K562 (cell line): ENCODE results near the gene SLC22A23. TPM values are rescaled to one million over a fixed set of nuclear protein-coding genes. Genes with fewer than 3 reads are reported as not detected.
A peak's percentile ranks its signal among the peaks of the same experiment; 100 is the strongest.

Experiments used
- CHAMP1 ChIP-seq: fragments of 450-650 bp; IDR thresholded peaks from 2 replicates; pipeline ENCODE4 v1.6.1; 2016; ENCODE audit warnings: mild to moderate bottlenecking
- RFX7 ChIP-seq: fragments of 250-450 bp; sonication (Bioruptor Pico); IDR thresholded peaks from 2 replicates; pipeline ENCODE4 v1.5.1; 2021; ENCODE audit warnings: mild to moderate bottlenecking
- SMARCA4 ChIP-seq: fragments of 450-650 bp; IDR thresholded peaks from 2 replicates; pipeline ENCODE4 v1.6.1; 2016
- TFE3 ChIP-seq: fragments of 450-650 bp; formaldehyde crosslinking; IDR thresholded peaks from 2 replicates; pipeline ENCODE4 v1.4.0; 2020; ENCODE audit warnings: mild to moderate bottlenecking, mixed read lengths
- ZBTB33 ChIP-seq: sonication (generic); formaldehyde crosslinking; IDR thresholded peaks from 2 replicates; pipeline ENCODE4 v1.8.1; 2023; ENCODE audit warnings: mild to moderate bottlenecking, missing genetic modification reagents
- ZBTB40 ChIP-seq, 2 experiments: fragments of 450-650 bp in 1 of 2; sonication (generic) in 1 of 2; formaldehyde crosslinking in 1 of 2; IDR thresholded peaks; 2 replicates each; pipeline versions ENCODE4 v1.7.1 to v1.9.0; 2016 to 2022; ENCODE audit warnings: inconsistent platforms in 1 of 2, mild to moderate bottlenecking in 1 of 2, missing genetic modification reagents in 1 of 2
- polyA plus RNA-seq, 8 experiments: library from polyadenylated mRNA; depleted of rRNA in 4 of 8; stranded (reverse) in 5 of 8; unstranded in 3 of 8; fragments of >200 nt; fragmentation: Nextera tagmentation in 2 of 8; fragmentation: Illumina TruSeq in 1 of 8; extraction: Ambion mirVana in 2 of 8; extraction: Trizol in 1 of 8; gene quantifications; 2 replicates each; pipeline versions ENCODE4 v1.2.1 to v1.2.3, GENCODE V29; 2011 to 2014; ENCODE audit warnings: inconsistent platforms in 1 of 8, missing spikeins in 1 of 8
- total RNA-seq, 7 experiments: library from RNA; depleted of rRNA in 6 of 7; stranded (reverse); fragments of >200 nt in 6 of 7; fragmentation: Illumina TruSeq in 2 of 7; extraction: Trizol in 2 of 7; gene quantifications; 2 replicates each; pipeline versions ENCODE4 v1.2.1 to v1.2.3, GENCODE V29; 2011 to 2021; ENCODE audit warnings: low replicate concordance in 1 of 7

Gene SLC22A23
- total and polyA plus RNA-seq, 9 of the 15 experiments (the other 6 are each of a cell fraction or from before 2014, with no cell fraction given): 0.30 to 8.7 (median 2.5) TPM

GRCh38 chr6:3372184-3372846 is 84.5 kb downstream of the SLC22A23 start (continued):
- TF ChIP-seq ZBTB40 (IDR thresholded peaks at IDR 0.05): 0 out of 2 replicates have a peak, but pooled peaks have one; percentile 26
- TF ChIP-seq ZBTB40 (CRISPR knock-in tag; IDR thresholded peaks at IDR 0.05): no peak
- no peak for TF ChIP-seq ZBTB33 (CRISPR knock-in tag)
- no peak for TF ChIP-seq RFX7 (CRISPR knock-in tag)
- no peak for TF ChIP-seq CHAMP1
- TF ChIP-seq SMARCA4: no peak
- TF ChIP-seq TFE3 (CRISPR knock-in tag): no peak
